Tibial artery (tissue), 4 donors: ENCODE results near the gene TTC7B.

Experiments used
- DNase-seq, 2 donors: peaks; one replicate each; pipeline ENCODE4 v3.0.0-alpha.2; 2019
- H3K27ac ChIP-seq, 2 donors: fragments of 200-600 bp; sonication (generic) in 1 of 2; 1 replicate in 1 of 2; 2 replicates in 1 of 2; pipeline ENCODE4 v1.5.1; 2018 to 2019; ENCODE audit warnings: mild to moderate bottlenecking in 1 of 2
- H3K27me3 ChIP-seq, 2 donors: fragments of 200-600 bp; sonication (generic) in 1 of 2; one replicate each; pipeline versions ENCODE4 v1.5.1 to v1.6.0; 2016 to 2019
- H3K36me3 ChIP-seq, 3 donors: fragments of 200-600 bp; sonication (generic) in 2 of 3; one replicate each; pipeline ENCODE4 v1.5.1; 2016 to 2019; ENCODE audit warnings: mild to moderate bottlenecking in 2 of 3
- H3K4me1 ChIP-seq, 4 donors: fragments of 200-600 bp; sonication (generic) in 2 of 4; 1 replicate in 3 of 4; 2 replicates in 1 of 4; pipeline ENCODE4 v1.5.1; 2016 to 2019
- H3K4me3 ChIP-seq, 2 donors: fragments of 200-600 bp; sonication (generic) in 1 of 2; 1 replicate in 1 of 2; 2 replicates in 1 of 2; pipeline ENCODE4 v1.5.1; 2018 to 2019; ENCODE audit warnings: mild to moderate bottlenecking in 2 of 2
- H3K9me3 ChIP-seq, 3 donors: fragments of 200-600 bp; sonication (generic) in 1 of 3; one replicate each; pipeline ENCODE4 v1.5.1; 2016 to 2019
- CTCF ChIP-seq, 2 experiments: fragments of 200-600 bp in 1 of 2; fragments of 450-650 bp in 1 of 2; IDR thresholded peaks; one replicate each; pipeline ENCODE4 v1.5.1; 2017 to 2019; ENCODE audit warnings: antibody characterized with exemption in 2 of 2, mild to moderate bottlenecking in 1 of 2, moderate library complexity in 1 of 2
- intact Hi-C: fragments of 100-400 bp; cut with DNase I; formaldehyde crosslinking; loops from one replicate; pipeline ENCODE4 v1.15.0; 2023; ENCODE audit warnings: low total_unique reads

The TTC7B gene

GRCh38 chr14:90750701-90751100, 65.5 kb downstream of the TTC7B start:
- H3K9me3 ChIP-seq, result peaks cover 0 to 15% (median 0%) of the 10 kb centered on the region in 3 donors
- no peaks in the 10 kb centered on the region for H3K36me3 ChIP-seq
- peaks cover 0 to 12% (median 0%) of the 10 kb centered on the region in 4 donors for H3K4me1 ChIP-seq
- H3K4me3 ChIP-seq, result no peak overlapping the region
- intact Hi-C loops, result no loop called here
- no peak for DNase-seq
- no peak for TF ChIP-seq CTCF (IDR thresholded peaks at IDR 0.05)
- no peak overlapping the region for H3K27ac ChIP-seq
- H3K27me3 ChIP-seq, result no peaks in the 10 kb centered on the region

DNA sequence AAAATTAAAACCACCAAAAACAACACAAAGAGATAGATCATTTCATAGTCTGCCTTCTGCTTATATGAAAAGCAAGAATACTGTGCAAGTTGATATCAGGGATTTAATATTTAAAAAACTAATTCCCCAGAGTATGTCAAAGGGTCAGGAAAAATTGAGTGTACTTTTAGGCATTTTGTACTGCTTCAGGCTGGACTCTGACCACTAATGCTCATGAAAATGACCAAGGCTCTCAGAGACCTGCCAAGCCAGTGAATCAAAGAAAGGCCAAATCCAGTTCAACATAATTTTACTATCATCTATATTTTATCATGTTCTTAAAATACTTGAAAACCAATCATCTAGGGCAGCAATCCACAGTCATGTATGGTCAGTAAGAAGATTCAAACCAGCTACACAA, 66.0 kb downstream of the TTC7B start:
- no peak overlapping the region for H3K4me3 ChIP-seq
- no peak for TF ChIP-seq CTCF (IDR thresholded peaks at IDR 0.05)
- no peaks in the 10 kb centered on the region for H3K27me3 ChIP-seq
- no peak overlapping the region for H3K27ac ChIP-seq
- H3K4me1 ChIP-seq, result peaks cover 0 to 12% (median 0%) of the 10 kb centered on the region in 4 donors
- H3K9me3 ChIP-seq, result peaks cover 0 to 15% (median 0%) of the 10 kb centered on the region in 3 donors
- DNase-seq, result no peak
- no peaks in the 10 kb centered on the region for H3K36me3 ChIP-seq
- intact Hi-C loops, result no loop called here

- intact Hi-C loops, result no loop called here
- H3K27ac ChIP-seq, result no peak overlapping the region
- DNase-seq, result no peak
- no peak overlapping the region for H3K4me3 ChIP-seq
- TF ChIP-seq CTCF (IDR thresholded peaks at IDR 0.05), result no peak
- H3K36me3 ChIP-seq, result no peaks in the 10 kb centered on the region
- H3K27me3 ChIP-seq, result no peaks in the 10 kb centered on the region
- peaks cover 0 to 26% (median 8%) of the 10 kb centered on the region in 4 donors for H3K4me1 ChIP-seq
- peaks cover 0 to 15% (median 0%) of the 10 kb centered on the region in 3 donors for H3K9me3 ChIP-seq
Measured at GRCh38 chr14:90747909-90748308, 68.3 kb downstream of the TTC7B start.

- H3K4me3 ChIP-seq, result no peak overlapping the region
- DNase-seq, result no peak
- intact Hi-C loops, result no loop called here
- TF ChIP-seq CTCF (IDR thresholded peaks at IDR 0.05), result no peak
- H3K27me3 ChIP-seq, result no peaks in the 10 kb centered on the region
- peaks cover 0 to 22% (median 8%) of the 10 kb centered on the region in 4 donors for H3K4me1 ChIP-seq
- H3K36me3 ChIP-seq, result no peaks in the 10 kb centered on the region
- H3K9me3 ChIP-seq, result peaks cover 0 to 4% (median 0%) of the 10 kb centered on the region in 3 donors
- H3K27ac ChIP-seq, result peak overlapping the region; percentile 38 to 49
Measured at GRCh38 chr14:90743826-90744225, 72.4 kb downstream of the TTC7B start.

DNA sequence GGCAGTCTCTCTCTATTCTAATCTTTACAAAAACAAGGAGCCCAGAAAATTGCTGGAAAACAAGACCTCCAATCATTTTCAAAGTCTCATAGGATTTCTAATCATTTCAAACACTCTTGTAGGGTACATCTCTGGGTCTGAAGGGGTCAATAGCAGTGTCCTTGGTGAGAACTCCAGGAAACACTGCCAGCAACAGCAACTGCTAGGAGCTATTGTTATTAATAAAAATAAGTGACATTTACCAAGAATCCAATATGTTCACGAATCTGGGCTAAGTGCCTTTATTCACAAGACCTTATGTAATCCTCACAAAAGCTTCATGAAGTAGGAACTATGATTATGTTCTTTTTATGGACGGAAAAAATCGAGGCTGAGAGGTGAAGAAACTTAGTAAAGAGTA, 72.8 kb downstream of the TTC7B start:
- intact Hi-C loops, result no loop called here
- Histone ChIP-seq H3K36me3 (no peaks in the 10 kb centered on the region), H3K27ac (peak overlapping the region; percentile 38 to 49), H3K4me1 (peaks cover 0 to 22% (median 8%) of the 10 kb centered on the region in 4 donors), H3K27me3 (no peaks in the 10 kb centered on the region), H3K4me3 (no peak overlapping the region), H3K9me3 (peaks cover 0 to 4% (median 0%) of the 10 kb centered on the region in 3 donors)
- DNase-seq, result no peak
- TF ChIP-seq CTCF (IDR thresholded peaks at IDR 0.05), result no peak

DNA sequence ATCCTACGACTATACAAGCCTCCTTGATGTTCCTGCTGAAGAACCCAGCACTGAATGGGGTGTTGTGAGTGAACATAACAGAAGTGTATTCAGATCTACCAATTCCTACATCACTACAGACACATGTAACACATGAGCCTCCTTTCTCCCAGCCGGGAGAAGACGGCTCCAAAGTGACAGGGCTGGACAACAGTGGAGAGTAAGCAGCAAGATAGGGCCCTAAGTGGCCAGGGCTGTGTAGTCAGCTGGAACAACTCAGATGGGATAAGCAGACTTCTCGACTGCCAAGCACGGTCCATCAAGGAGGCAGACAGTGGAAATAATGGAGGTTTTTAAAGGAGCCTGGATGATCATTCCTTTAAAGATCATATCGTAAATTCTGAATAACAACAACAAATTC, 73.5 kb downstream of the TTC7B start:
- peak overlapping the region; percentile 38 to 49 for H3K27ac ChIP-seq
- no peak overlapping the region for H3K4me3 ChIP-seq
- TF ChIP-seq CTCF (IDR thresholded peaks at IDR 0.05), result no peak
- DNase-seq, result no peak
- H3K36me3 ChIP-seq, result no peaks in the 10 kb centered on the region
- intact Hi-C loops, result no loop called here
- H3K9me3 ChIP-seq, result no peaks in the 10 kb centered on the region
- H3K27me3 ChIP-seq, result no peaks in the 10 kb centered on the region
- H3K4me1 ChIP-seq, result peaks cover 0 to 22% (median 8%) of the 10 kb centered on the region in 4 donors
